Caco-2 (cell line): ENCODE results near the gene FKBP14. TPM values are rescaled to one million over a fixed set of nuclear protein-coding genes. Genes with fewer than 3 reads are reported as not detected.

Experiments used
- BruUV-seq: library from RNA; stranded (reverse); fragments of 400-500 nt; replicated peaks from 2 replicates; lab custom pipeline; 2021; lab: Mats Ljungman, UMichigan
- CTCF ChIA-PET: fragments of 300-600 bp; sonication (Branson Sonifier 250); formaldehyde crosslinking; loops from one replicate; lab custom pipeline; 2022; ENCODE audit warnings: antibody characterized with exemption; lab: Charles Lee
- POLR2A ChIA-PET: fragments of 300-600 bp; sonication (Branson Sonifier 250); formaldehyde crosslinking; loops from one replicate; lab custom pipeline; 2022; ENCODE audit warnings: antibody characterized with exemption; lab: Charles Lee
- DNase-seq, 2 experiments: peaks; one replicate each; pipeline versions ENCODE4 v3.0.0 to v3.0.0-alpha.2; 2020 to 2022
- H3K27me3 ChIP-seq: replicated peaks from 2 replicates; pipeline ENCODE4 v1.6.0; 2011; ENCODE audit warnings: low read length; ENCODE audit not compliant: control insufficient read depth, insufficient read depth
- H3K36me3 ChIP-seq: 2 replicates; pipeline ENCODE4 v1.5.1; 2011; ENCODE audit warnings: low read length; ENCODE audit not compliant: control insufficient read depth, insufficient read depth
- H3K4me1 ChIP-seq: fragments of 250-450 bp; sonication (Bioruptor Pico); 2 replicates; pipeline ENCODE4 v1.5.1; 2020; ENCODE audit warnings: mild to moderate bottlenecking
- H3K4me3 ChIP-seq: 2 replicates; pipeline ENCODE4 v1.5.1; 2011; ENCODE audit warnings: low read depth, mild to moderate bottlenecking, control low read depth, low read length
- H3K9me3 ChIP-seq: fragments of 250-450 bp; sonication (Bioruptor Pico); 2 replicates; pipeline ENCODE4 v1.5.1; 2020; ENCODE audit warnings: mild to moderate bottlenecking, moderate library complexity
- H3K27ac Mint-ChIP-seq: one replicate; pipeline ENCODE4 v1.8.0; 2022; ENCODE audit warnings: mixed read lengths; ENCODE audit not compliant: unreplicated experiment
- H3K27me3 Mint-ChIP-seq: one replicate; pipeline ENCODE4 v1.8.0; 2022; ENCODE audit warnings: mixed read lengths; ENCODE audit not compliant: insufficient read depth, unreplicated experiment
- H3K36me3 Mint-ChIP-seq: one replicate; pipeline ENCODE4 v1.8.0; 2022; ENCODE audit warnings: mild to moderate bottlenecking, mixed read lengths; ENCODE audit not compliant: insufficient read depth, unreplicated experiment
- H3K4me1 Mint-ChIP-seq: one replicate; pipeline ENCODE4 v1.8.0; 2022; ENCODE audit warnings: low read depth, mixed read lengths; ENCODE audit not compliant: unreplicated experiment
- H3K4me3 Mint-ChIP-seq: one replicate; pipeline ENCODE4 v1.8.0; 2022; ENCODE audit warnings: mild to moderate bottlenecking, moderate library complexity, mixed read lengths; ENCODE audit not compliant: unreplicated experiment
- H3K9me3 Mint-ChIP-seq: one replicate; pipeline ENCODE4 v1.8.0; 2022; ENCODE audit warnings: mixed read lengths; ENCODE audit not compliant: unreplicated experiment
- intact Hi-C: fragments of 100-400 bp; cut with micrococcal nuclease; formaldehyde crosslinking; loops from one replicate; pipeline ENCODE4 v1.10.0; 2022; ENCODE audit not compliant: unreplicated experiment
- total RNA-seq: library from RNA; stranded (reverse); gene quantifications from 2 replicates; pipeline ENCODE4 v1.2.3, GENCODE V29; 2022
- TF ChIP-seq, protein P1 (sequence below), 2 experiments: fragments of 200-600 bp in 1 of 2; IDR thresholded peaks; 1 replicate in 1 of 2; 2 replicates in 1 of 2; pipeline versions ENCODE4 v1.5.1 to v1.8.0; 2011 to 2022; ENCODE audit warnings: antibody characterized with exemption in 1 of 2, control low read depth in 1 of 2, inconsistent platforms in 1 of 2, low read depth in 1 of 2, low read length in 1 of 2, mild to moderate bottlenecking in 1 of 2, moderate library complexity in 1 of 2; ENCODE audit not compliant: insufficient read depth in 1 of 2, severe bottlenecking in 1 of 2, unreplicated experiment in 1 of 2

The FKBP14 gene
- total RNA-seq, 1 experiment from 2014 or later: 17.5 TPM

DNA sequence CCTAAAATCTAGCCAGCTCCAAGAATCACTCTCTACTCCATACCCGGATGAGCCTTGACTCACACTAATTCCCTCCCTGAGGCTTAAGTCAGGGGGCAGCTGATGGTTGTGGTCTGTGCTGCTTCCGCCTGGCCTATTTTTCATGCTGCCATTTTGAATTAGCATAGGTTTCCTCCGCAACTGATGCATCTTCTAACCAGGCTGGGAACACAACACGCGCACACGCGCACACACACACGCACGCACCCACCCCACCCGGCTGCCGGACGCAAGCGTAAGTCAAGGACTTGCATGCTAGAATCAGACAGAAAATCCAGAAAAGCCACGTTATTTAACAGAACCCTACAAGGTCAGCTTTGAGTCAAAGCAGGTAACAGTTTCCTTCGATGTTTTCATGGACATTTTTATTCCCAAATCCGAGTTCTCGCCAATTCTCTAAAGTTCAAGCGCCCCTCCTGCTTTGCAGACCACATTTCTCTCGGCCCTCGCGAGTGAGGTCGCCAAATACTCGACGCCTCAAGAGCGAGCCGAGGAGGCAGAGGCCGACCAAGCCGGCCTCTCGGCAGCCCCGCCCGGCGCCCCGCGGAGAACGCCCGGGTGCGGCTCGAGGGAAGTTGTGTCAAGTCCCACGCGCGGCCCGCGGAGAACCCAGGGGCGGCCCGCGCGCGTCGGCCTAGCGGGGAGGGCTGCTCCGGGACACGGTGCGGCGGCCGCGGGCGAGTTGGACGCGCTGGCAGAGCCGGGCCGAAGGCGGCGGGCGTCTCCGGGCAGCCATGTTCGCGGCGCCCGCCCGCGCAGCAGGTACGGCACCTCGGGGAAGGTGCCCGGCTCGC is 37.9 kb downstream of the FKBP14 start:
- no peaks in the 10 kb centered on the region for H3K27me3 Mint-ChIP-seq
- intact Hi-C loops: loop anchor here (1.0 kb wide), 1 partner anchor 38 kb away; the partner anchor contains the start of gene FKBP14
- Histone ChIP-seq H3K36me3 (no peaks in the 10 kb centered on the region; the same call in 1 of the 2 replicates), H3K9me3 (no peaks in the 10 kb centered on the region), H3K4me1 (peaks cover 14% of the 10 kb centered on the region), H3K27me3 (no peaks in the 10 kb centered on the region), H3K4me3 (peak overlapping the region; percentile 100)
- no peaks in the 10 kb centered on the region for H3K9me3 Mint-ChIP-seq
- peak overlapping the region; percentile 88 for H3K27ac Mint-ChIP-seq
- peaks cover 30% of the 10 kb centered on the region for H3K36me3 Mint-ChIP-seq
- H3K4me1 Mint-ChIP-seq: peaks cover 39% of the 10 kb centered on the region
- BruUV-seq: TSS peak; percentile 95
- TF ChIP-seq, protein P1, sequence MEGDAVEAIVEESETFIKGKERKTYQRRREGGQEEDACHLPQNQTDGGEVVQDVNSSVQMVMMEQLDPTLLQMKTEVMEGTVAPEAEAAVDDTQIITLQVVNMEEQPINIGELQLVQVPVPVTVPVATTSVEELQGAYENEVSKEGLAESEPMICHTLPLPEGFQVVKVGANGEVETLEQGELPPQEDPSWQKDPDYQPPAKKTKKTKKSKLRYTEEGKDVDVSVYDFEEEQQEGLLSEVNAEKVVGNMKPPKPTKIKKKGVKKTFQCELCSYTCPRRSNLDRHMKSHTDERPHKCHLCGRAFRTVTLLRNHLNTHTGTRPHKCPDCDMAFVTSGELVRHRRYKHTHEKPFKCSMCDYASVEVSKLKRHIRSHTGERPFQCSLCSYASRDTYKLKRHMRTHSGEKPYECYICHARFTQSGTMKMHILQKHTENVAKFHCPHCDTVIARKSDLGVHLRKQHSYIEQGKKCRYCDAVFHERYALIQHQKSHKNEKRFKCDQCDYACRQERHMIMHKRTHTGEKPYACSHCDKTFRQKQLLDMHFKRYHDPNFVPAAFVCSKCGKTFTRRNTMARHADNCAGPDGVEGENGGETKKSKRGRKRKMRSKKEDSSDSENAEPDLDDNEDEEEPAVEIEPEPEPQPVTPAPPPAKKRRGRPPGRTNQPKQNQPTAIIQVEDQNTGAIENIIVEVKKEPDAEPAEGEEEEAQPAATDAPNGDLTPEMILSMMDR (IDR thresholded peaks at IDR 0.05; ENCODE audit: insufficient read depth in 1 of 2, low read depth in 1 of 2, low read length in 1 of 2, severe bottlenecking in 1 of 2, unreplicated experiment in 1 of 2): no peak
- H3K4me3 Mint-ChIP-seq: peak overlapping the region; percentile 79
- POLR2A ChIA-PET: interaction anchor here (0.6 to 1.4 kb wide), 2 partner anchors 41 to 76 kb away, joined by 4 read pairs; no protein-coding TSS in a partner anchor
- peak; percentile 55 to 68 for DNase-seq
- CTCF ChIA-PET: interaction anchor here (0.9 kb wide), 1 partner anchor 74 kb away, joined by 6 read pairs; no protein-coding TSS in a partner anchor

DNA sequence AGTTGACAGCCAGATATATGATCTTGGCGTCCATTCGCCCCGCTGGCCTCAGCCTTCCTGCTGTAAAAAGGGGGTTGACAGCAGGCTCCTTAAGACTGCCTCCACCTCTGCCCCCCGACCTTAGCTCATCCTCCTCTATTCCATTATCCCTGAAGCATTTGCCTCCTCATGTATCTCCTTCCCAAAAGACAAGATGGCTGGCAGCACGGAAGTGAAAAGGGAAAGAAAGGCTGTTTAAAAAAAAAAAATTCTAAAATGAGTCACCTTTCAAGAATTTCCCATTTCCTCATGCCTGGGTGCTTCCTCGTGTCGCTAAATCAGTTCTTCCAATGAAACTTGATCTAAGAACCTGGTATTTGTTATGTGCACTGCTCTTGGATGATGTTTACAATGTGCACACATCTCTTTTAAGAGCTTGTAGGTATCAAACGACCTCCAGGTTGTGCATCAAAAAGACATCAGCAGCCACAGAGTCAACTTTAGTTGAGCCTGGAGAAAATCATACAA is 38.6 kb downstream of the FKBP14 start:
- peaks cover 39% of the 10 kb centered on the region for H3K4me1 Mint-ChIP-seq
- no peaks in the 10 kb centered on the region for H3K9me3 Mint-ChIP-seq
- peak overlapping the region; percentile 88 for H3K27ac Mint-ChIP-seq
- CTCF ChIA-PET: interaction anchor here (0.9 kb wide), 1 partner anchor 74 kb away, joined by 6 read pairs; no protein-coding TSS in a partner anchor
- peaks cover 33% of the 10 kb centered on the region for H3K36me3 Mint-ChIP-seq
- H3K4me1 ChIP-seq: peaks cover 14% of the 10 kb centered on the region
- TF ChIP-seq, protein P1 (IDR thresholded peaks at IDR 0.05; ENCODE audit: insufficient read depth in 1 of 2, low read depth in 1 of 2, low read length in 1 of 2, severe bottlenecking in 1 of 2, unreplicated experiment in 1 of 2): no peak
- H3K27me3 Mint-ChIP-seq: no peaks in the 10 kb centered on the region
- H3K36me3 ChIP-seq: no peaks in the 10 kb centered on the region; the same call in 1 of the 2 replicates
- H3K4me3 ChIP-seq: peak overlapping the region; percentile 100
- TSS peak; percentile 55 for BruUV-seq
- H3K27me3 ChIP-seq: no peaks in the 10 kb centered on the region
- POLR2A ChIA-PET: interaction anchor here (0.6 to 1.4 kb wide), 2 partner anchors 41 to 77 kb away, joined by 4 read pairs; no protein-coding TSS in a partner anchor
- peak overlapping the region; percentile 79 for H3K4me3 Mint-ChIP-seq
- intact Hi-C loops: loop anchor here (1.0 kb wide), 1 partner anchor 38 kb away; the partner anchor contains the start of gene FKBP14
- DNase-seq: peak; percentile 59 to 67
- H3K9me3 ChIP-seq: no peaks in the 10 kb centered on the region

DNA sequence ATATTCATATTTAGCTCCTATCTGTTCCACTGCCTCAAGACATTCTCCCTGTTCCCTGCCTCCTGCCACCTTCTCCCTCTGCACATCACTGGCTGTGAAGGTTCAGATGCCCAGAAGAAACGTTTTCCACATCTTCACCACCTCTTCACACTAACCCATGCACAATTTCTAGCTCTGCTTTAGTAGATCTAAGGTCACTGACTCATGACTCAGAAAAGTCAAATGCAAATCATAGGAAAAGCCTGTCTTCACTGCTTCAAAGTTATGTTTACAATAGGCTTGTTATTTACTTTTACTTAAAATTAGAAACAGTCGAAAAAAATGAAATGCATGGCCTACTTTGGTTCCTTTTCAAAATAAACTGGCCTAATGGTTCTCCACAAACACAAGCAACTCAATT is 39.4 kb downstream of the FKBP14 start:
- CTCF ChIA-PET: interaction anchor here (0.6 to 1.0 kb wide), 2 partner anchors 87 to 109 kb away, joined by 3 to 6 read pairs; no protein-coding TSS in a partner anchor
- DNase-seq: no peak

More for the DNA sequence above, 39.4 kb downstream of the FKBP14 start:
- Histone ChIP-seq H3K4me3 (no peak overlapping the region), H3K36me3 (no peaks in the 10 kb centered on the region; the same call in 1 of the 2 replicates), H3K9me3 (no peaks in the 10 kb centered on the region), H3K27me3 (no peaks in the 10 kb centered on the region), H3K4me1 (peaks cover 14% of the 10 kb centered on the region)
- no TSS peak for BruUV-seq
- H3K36me3 Mint-ChIP-seq: peaks cover 33% of the 10 kb centered on the region
- intact Hi-C loops: no loop called here
- TF ChIP-seq, protein P1 (IDR thresholded peaks at IDR 0.05; ENCODE audit: insufficient read depth in 1 of 2, low read depth in 1 of 2, low read length in 1 of 2, severe bottlenecking in 1 of 2, unreplicated experiment in 1 of 2): no peak
- H3K27ac Mint-ChIP-seq: peak overlapping the region; percentile 88
- no peaks in the 10 kb centered on the region for H3K27me3 Mint-ChIP-seq
- POLR2A ChIA-PET: interaction anchor here (1.4 kb wide), 1 partner anchor 42 kb away, joined by 4 read pairs; no protein-coding TSS in a partner anchor
- peak overlapping the region; percentile 79 for H3K4me3 Mint-ChIP-seq
- H3K9me3 Mint-ChIP-seq: no peaks in the 10 kb centered on the region
- peaks cover 39% of the 10 kb centered on the region for H3K4me1 Mint-ChIP-seq
